Progenitor cell of endocrine pancreas (in vitro differentiated cells): ENCODE results near the gene ZMYM2. TPM values are rescaled to one million over a fixed set of nuclear protein-coding genes. Genes with fewer than 3 reads are reported as not detected.

Experiments used
- DNase-seq: peaks from one replicate; pipeline ENCODE4 v3.0.0; 2021; ENCODE audit warnings: low spot score; ENCODE audit not compliant: unreplicated experiment
- H3K27ac Mint-ChIP-seq: 2 replicates; pipeline ENCODE4 v1.8.0; 2021; ENCODE audit warnings: mild to moderate bottlenecking, moderate library complexity, mixed read lengths
- H3K27me3 Mint-ChIP-seq: 2 replicates; pipeline ENCODE4 v1.8.0; 2021; ENCODE audit warnings: mixed read lengths
- H3K36me3 Mint-ChIP-seq: 2 replicates; pipeline ENCODE4 v1.8.0; 2022; ENCODE audit warnings: mixed read lengths; ENCODE audit not compliant: insufficient read depth
- H3K4me1 Mint-ChIP-seq: 2 replicates; pipeline ENCODE4 v1.8.0; 2021; ENCODE audit warnings: low read depth, mixed read lengths
- H3K4me3 Mint-ChIP-seq: 2 replicates; pipeline ENCODE4 v1.8.0; 2021; ENCODE audit warnings: low read depth, mild to moderate bottlenecking, moderate library complexity, mixed read lengths
- H3K9me3 Mint-ChIP-seq: 2 replicates; pipeline ENCODE4 v1.8.0; 2021; ENCODE audit warnings: low read depth, mixed read lengths
- CTCF ChIP-seq: fragments of 200-600 bp; sonication (generic); IDR thresholded peaks from one replicate; pipeline ENCODE4 v1.5.0; 2021; ENCODE audit warnings: antibody characterized with exemption, mild to moderate bottlenecking; ENCODE audit not compliant: unreplicated experiment
- total RNA-seq: library from RNA; stranded (reverse); gene quantifications from 2 replicates; pipeline ENCODE4 v1.2.1, GENCODE V29; 2021

The ZMYM2 gene
- total RNA-seq, 1 donor from 2014 or later, result 192 TPM

DNA sequence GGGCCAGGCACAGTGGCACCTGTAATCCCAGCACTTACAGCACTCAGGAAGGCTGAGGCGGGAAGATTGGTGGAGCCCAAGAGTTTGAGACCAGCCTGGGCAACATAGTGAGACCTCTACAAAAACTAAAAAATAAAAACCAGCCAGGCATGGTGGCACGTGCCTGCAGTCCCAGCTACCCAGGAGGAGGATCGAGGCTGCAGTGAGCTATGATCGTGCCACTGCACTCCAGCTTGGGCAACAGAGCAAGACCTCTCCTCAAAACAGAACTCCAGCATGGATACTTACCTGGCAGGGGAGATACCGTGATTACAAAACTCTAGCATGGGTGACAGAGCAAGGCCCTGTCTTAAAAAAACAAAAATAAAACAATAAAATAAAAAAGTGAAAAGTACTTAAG lies 107.0 kb downstream of the ZMYM2 start:
- Mint-ChIP-seq H3K4me3 (no peak overlapping the region), H3K36me3 (peaks cover 20% of the 10 kb centered on the region), H3K9me3 (no peaks in the 10 kb centered on the region), H3K27ac (no peak overlapping the region), H3K4me1 (no peaks in the 10 kb centered on the region), H3K27me3 (no peaks in the 10 kb centered on the region)
- DNase-seq, result no peak
- no peak for TF ChIP-seq CTCF

- TF ChIP-seq CTCF, result no peak
- peaks cover 37% of the 10 kb centered on the region for H3K36me3 Mint-ChIP-seq
- no peaks in the 10 kb centered on the region for H3K4me1 Mint-ChIP-seq
- H3K27me3 Mint-ChIP-seq, result no peaks in the 10 kb centered on the region
- no peak for DNase-seq
- no peaks in the 10 kb centered on the region for H3K9me3 Mint-ChIP-seq
- H3K27ac Mint-ChIP-seq, result no peak overlapping the region
- no peak overlapping the region for H3K4me3 Mint-ChIP-seq
These were observed 111.4 kb downstream of the ZMYM2 start for GRCh38 chr13:20069956-20070355.

GRCh38 chr13:20073775-20074174 lies 115.2 kb downstream of the ZMYM2 start:
- no peak for TF ChIP-seq CTCF
- Mint-ChIP-seq H3K4me3 (no peak overlapping the region), H3K9me3 (no peaks in the 10 kb centered on the region), H3K27ac (no peak overlapping the region), H3K4me1 (peaks cover 4% of the 10 kb centered on the region), H3K27me3 (no peaks in the 10 kb centered on the region), H3K36me3 (peaks cover 36% of the 10 kb centered on the region)
- DNase-seq, result no peak

DNA sequence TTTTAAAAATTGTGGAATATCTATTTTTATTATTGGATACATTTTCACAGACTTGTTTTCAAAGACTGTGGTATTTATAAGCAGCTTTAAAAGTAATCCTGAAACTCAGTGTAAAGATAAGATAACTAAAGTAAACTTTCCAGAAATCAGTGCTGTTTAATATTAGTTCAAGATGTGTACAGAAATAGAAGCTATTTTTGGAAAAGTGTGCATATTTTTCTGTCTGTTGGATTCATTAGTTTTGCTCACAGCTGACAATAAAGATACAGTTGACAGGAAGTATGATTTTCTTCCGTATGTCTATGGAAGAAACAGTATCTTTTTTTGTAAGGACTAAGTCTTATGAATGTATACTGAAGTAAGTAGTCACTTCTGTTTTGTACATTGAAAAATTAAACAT lies 116.4 kb downstream of the ZMYM2 start:
- Mint-ChIP-seq H3K36me3 (peaks cover 31% of the 10 kb centered on the region), H3K27me3 (no peaks in the 10 kb centered on the region), H3K4me1 (peaks cover 4% of the 10 kb centered on the region), H3K4me3 (no peak overlapping the region), H3K9me3 (no peaks in the 10 kb centered on the region), H3K27ac (peak overlapping the region; percentile 71)
- TF ChIP-seq CTCF, result no peak
- no peak for DNase-seq

GRCh38 chr13:20077086-20077485 lies 118.6 kb downstream of the ZMYM2 start:
- peaks cover 4% of the 10 kb centered on the region for H3K4me1 Mint-ChIP-seq
- DNase-seq, result no peak
- no peak overlapping the region for H3K4me3 Mint-ChIP-seq
- H3K27me3 Mint-ChIP-seq, result no peaks in the 10 kb centered on the region
- no peak overlapping the region for H3K27ac Mint-ChIP-seq
- TF ChIP-seq CTCF, result no peak
- H3K36me3 Mint-ChIP-seq, result peaks cover 22% of the 10 kb centered on the region
- H3K9me3 Mint-ChIP-seq, result no peaks in the 10 kb centered on the region
